IMR-90 (cell line): ENCODE results near the gene ANKFN1. TPM values are rescaled to one million over a fixed set of nuclear protein-coding genes. Genes with fewer than 3 reads are reported as not detected.

Experiments used
- ATAC-seq: fragments of 200-7000 bp; cut with Tn5 transposase; 2 replicates; pipeline ENCODE4 v1.9.1; 2020; ENCODE audit warnings: low read depth, mild to moderate bottlenecking, moderate library complexity
- BruUV-seq: library from RNA; stranded (reverse); fragments of 400-500 nt; replicated peaks from 2 replicates; lab custom pipeline; 2021; lab: Mats Ljungman, UMichigan
- CTCF ChIA-PET: fragments of 300-600 bp; formaldehyde crosslinking; extraction: SDS; loops from one replicate; lab custom pipeline; 2021; ENCODE audit warnings: antibody characterized with exemption; lab: Yijun Ruan, JAX
- POLR2A ChIA-PET: fragments of 300-600 bp; sonication (Branson Sonifier 250); formaldehyde crosslinking; loops from one replicate; lab custom pipeline; 2022; ENCODE audit warnings: antibody characterized with exemption; ENCODE audit not compliant: unreplicated experiment; lab: Charles Lee
- DNase-seq: peaks from one replicate; pipeline ENCODE4 v3.0.0; 2013
- H2AFZ ChIP-seq: replicated peaks from 2 replicates; pipeline ENCODE3; 2013; ENCODE audit warnings: low read length, mild to moderate bottlenecking; ENCODE audit not compliant: poor library complexity
- H2AK5ac ChIP-seq: 2 replicates; pipeline ENCODE4 v1.6.1; 2013; ENCODE audit warnings: low read depth, low read length, inconsistent platforms
- H2AK9ac ChIP-seq: replicated peaks from 2 replicates; pipeline ENCODE3; 2013; ENCODE audit warnings: mild to moderate bottlenecking, low read depth, low read length, moderate library complexity; ENCODE audit not compliant: poor library complexity
- H2BK120ac ChIP-seq: 2 replicates; pipeline ENCODE4 v1.6.1; 2013; ENCODE audit warnings: low read depth, low read length, inconsistent platforms
- H2BK15ac ChIP-seq: 3 replicates; pipeline ENCODE4 v1.6.1; 2013; ENCODE audit warnings: low read depth, low read length, inconsistent platforms
- H2BK20ac ChIP-seq: 2 replicates; pipeline ENCODE4 v1.6.1; 2013; ENCODE audit warnings: low read depth, mild to moderate bottlenecking, inconsistent platforms, low read length, moderate library complexity
- H2BK5ac ChIP-seq: 2 replicates; pipeline ENCODE4 v1.6.1; 2013; ENCODE audit warnings: mild to moderate bottlenecking, low read depth, low read length, inconsistent platforms; ENCODE audit not compliant: poor library complexity, severe bottlenecking
- H3K14ac ChIP-seq: replicated peaks from 2 replicates; pipeline ENCODE4 v1.6.1; 2013; ENCODE audit warnings: low read depth, low read length, inconsistent platforms
- H3K18ac ChIP-seq: 2 replicates; pipeline ENCODE4 v1.6.1; 2013; ENCODE audit warnings: low read depth, low read length, control low read depth
- H3K23ac ChIP-seq: 2 replicates; pipeline ENCODE4 v1.6.1; 2013; ENCODE audit warnings: low read depth, low read length, inconsistent platforms
- H3K27ac ChIP-seq: 2 replicates; pipeline ENCODE4 v1.5.1; 2013; ENCODE audit warnings: mild to moderate bottlenecking, control low read depth, low read length; ENCODE audit not compliant: insufficient read depth
- H3K27me3 ChIP-seq: 2 replicates; pipeline ENCODE4 v1.6.1; 2013; ENCODE audit warnings: low read length; ENCODE audit not compliant: control insufficient read depth, insufficient read depth
- H3K36me3 ChIP-seq: 2 replicates; pipeline ENCODE4 v1.6.1; 2013; ENCODE audit warnings: low read length, mixed read lengths; ENCODE audit not compliant: control insufficient read depth, insufficient read depth
- H3K4ac ChIP-seq: 2 replicates; pipeline ENCODE4 v1.6.1; 2013; ENCODE audit warnings: low read depth, low read length, inconsistent platforms
- H3K4me1 ChIP-seq: 2 replicates; pipeline ENCODE4 v1.6.1; 2013; ENCODE audit warnings: low read length, mixed read lengths; ENCODE audit not compliant: control insufficient read depth, insufficient read depth
- H3K4me2 ChIP-seq: 2 replicates; pipeline ENCODE4 v1.6.1; 2013; ENCODE audit warnings: low read depth, mild to moderate bottlenecking, control low read depth, low read length, moderate library complexity
- H3K4me3 ChIP-seq: 2 replicates; pipeline ENCODE4 v1.5.1; 2013; ENCODE audit warnings: low read depth, mild to moderate bottlenecking, control low read depth, low read length, moderate library complexity; ENCODE audit not compliant: insufficient read depth
- H3K56ac ChIP-seq: 2 replicates; pipeline ENCODE4 v1.6.1; 2013; ENCODE audit warnings: low read length, inconsistent platforms; ENCODE audit not compliant: insufficient read depth; ENCODE audit errors: extremely low read depth
- H3K79me1 ChIP-seq, 2 experiments: 2 replicates each; pipeline ENCODE4 v1.6.1; 2013; ENCODE audit warnings: low read length in 2 of 2, inconsistent platforms in 1 of 2, low read depth in 1 of 2
- H3K9ac ChIP-seq: 2 replicates; pipeline ENCODE4 v1.6.1; 2013; ENCODE audit warnings: low read depth, low read length, control low read depth
- H3K9me1 ChIP-seq: 2 replicates; pipeline ENCODE4 v1.6.1; 2013; ENCODE audit warnings: low read length, inconsistent platforms; ENCODE audit not compliant: insufficient read depth
- H3K9me3 ChIP-seq: 2 replicates; pipeline ENCODE4 v1.6.1; 2013; ENCODE audit warnings: low read length; ENCODE audit not compliant: control insufficient read depth, insufficient read depth
- H4K20me1 ChIP-seq: 2 replicates; pipeline ENCODE4 v1.6.1; 2013; ENCODE audit warnings: low read length, inconsistent platforms; ENCODE audit not compliant: insufficient read depth
- H4K5ac ChIP-seq: 2 replicates; pipeline ENCODE4 v1.6.1; 2013; ENCODE audit warnings: mild to moderate bottlenecking, low read depth, low read length, control low read depth
- H4K8ac ChIP-seq, 2 experiments: 2 replicates each; pipeline ENCODE4 v1.6.1; 2013; ENCODE audit warnings: low read depth in 2 of 2, low read length in 2 of 2, control low read depth in 1 of 2, inconsistent platforms in 1 of 2
- H4K91ac ChIP-seq: 2 replicates; pipeline ENCODE4 v1.6.1; 2013; ENCODE audit warnings: low read depth, low read length, inconsistent platforms; ENCODE audit not compliant: insufficient read depth
- BHLHE40 ChIP-seq: fragments of 150-350 bp; IDR thresholded peaks from 2 replicates; pipeline ENCODE4 v1.6.1; 2016; ENCODE audit warnings: mild to moderate bottlenecking, low read depth, low read length
- CEBPB ChIP-seq: IDR thresholded peaks from 2 replicates; pipeline ENCODE4 v1.6.1; 2012; ENCODE audit warnings: low read depth, low read length, improper control_type of control experiment
- CHD1 ChIP-seq: IDR thresholded peaks from 2 replicates; pipeline ENCODE4 v1.6.1; 2012; ENCODE audit warnings: low read depth, low read length, improper control_type of control experiment
- FOS ChIP-seq: fragments of 150-350 bp; IDR thresholded peaks from 2 replicates; pipeline ENCODE4 v1.6.1; 2016; ENCODE audit warnings: low read depth, low read length
- MAZ ChIP-seq: IDR thresholded peaks from 2 replicates; pipeline ENCODE4 v1.6.1; 2012; ENCODE audit warnings: low read depth, mild to moderate bottlenecking, low read length, improper control_type of control experiment, moderate library complexity, borderline replicate concordance
- MXI1 ChIP-seq: IDR thresholded peaks from 2 replicates; pipeline ENCODE4 v1.6.1; 2012; ENCODE audit warnings: low read depth, mild to moderate bottlenecking, low read length, moderate library complexity, borderline replicate concordance
- NFE2L2 ChIP-seq: fragments of 150-350 bp; IDR thresholded peaks from 2 replicates; pipeline ENCODE4 v1.6.1; 2016; ENCODE audit warnings: low read depth, mild to moderate bottlenecking, low read length
- POLR2A ChIP-seq: IDR thresholded peaks from 2 replicates; pipeline ENCODE4 v1.6.1; 2012; ENCODE audit warnings: mild to moderate bottlenecking, low read depth, low read length
- RAD21 ChIP-seq: IDR thresholded peaks from 2 replicates; pipeline ENCODE4 v1.6.1; 2012; ENCODE audit warnings: low read length, improper control_type of control experiment
- RCOR1 ChIP-seq: IDR thresholded peaks from 2 replicates; pipeline ENCODE4 v1.6.1; 2012; ENCODE audit warnings: mild to moderate bottlenecking, low read length, improper control_type of control experiment; ENCODE audit not compliant: insufficient replicate concordance
- RFX5 ChIP-seq: IDR thresholded peaks from 2 replicates; pipeline ENCODE4 v1.8.0; 2012; ENCODE audit warnings: low read depth, mild to moderate bottlenecking, low read length, moderate library complexity
- SMC3 ChIP-seq: fragments of 150-350 bp; IDR thresholded peaks from 2 replicates; pipeline ENCODE4 v1.6.1; 2016; ENCODE audit warnings: low read depth, mild to moderate bottlenecking, antibody characterized with exemption, low read length, moderate library complexity
- WGBS, 2 experiments: methylation state at CpG; one replicate each; pipeline versions ENCODE4 v1.1.5 to v1.1.7; 2013; ENCODE audit warnings: missing lambda C conversion rate in 2 of 2; ENCODE audit not compliant: insufficient read length in 1 of 2; ENCODE audit errors: extremely low coverage in 2 of 2; 5-methylcytosine and 5-hydroxymethylcytosine counted together
- dilution Hi-C: fragments of 300-500 bp; cut with HindIII; formaldehyde crosslinking; loops from one replicate; pipeline ENCODE4 v1.14.3; 2018; ENCODE audit warnings: low sequenced_read_pairs; ENCODE audit not compliant: unreplicated experiment
- in situ Hi-C: fragments of 300-500 bp; cut with MboI; formaldehyde crosslinking; loops from 3 replicates; pipeline ENCODE4 v1.14.3; 2019; ENCODE audit warnings: low sequenced_read_pairs, inconsistent platforms, mixed read lengths
- intact Hi-C: fragments of 100-400 bp; cut with micrococcal nuclease; formaldehyde crosslinking; loops from 2 replicates; pipeline ENCODE4 v1.10.0; 2022
- polyA plus RNA-seq, 3 experiments: library from polyadenylated mRNA; depleted of rRNA; stranded (reverse); fragments of >200 nt; gene quantifications; 2 replicates each; pipeline ENCODE4 v1.2.3, GENCODE V29; 2012; ENCODE audit warnings: low replicate concordance in 1 of 3
- total RNA-seq: library from RNA; depleted of rRNA; stranded (reverse); fragments of >200 nt; gene quantifications from 2 replicates; pipeline ENCODE4 v1.2.3, GENCODE V29; 2012
- TF ChIP-seq, protein P1 (sequence below): fragments of 150-350 bp; IDR thresholded peaks from 2 replicates; pipeline ENCODE4 v1.6.1; 2017; ENCODE audit warnings: mild to moderate bottlenecking, antibody characterized with exemption, low read length, low read depth
- TF ChIP-seq, protein P2 (sequence below): conservative IDR thresholded peaks from 2 replicates; pipeline ENCODE4 v1.5.1; 2012; ENCODE audit warnings: mild to moderate bottlenecking, low read depth, low read length, improper control_type of control experiment

ANKFN1 gene
- total and polyA plus RNA-seq, 2 of the 4 experiments (the other 2 are of a cell fraction), result not detected

DNA sequence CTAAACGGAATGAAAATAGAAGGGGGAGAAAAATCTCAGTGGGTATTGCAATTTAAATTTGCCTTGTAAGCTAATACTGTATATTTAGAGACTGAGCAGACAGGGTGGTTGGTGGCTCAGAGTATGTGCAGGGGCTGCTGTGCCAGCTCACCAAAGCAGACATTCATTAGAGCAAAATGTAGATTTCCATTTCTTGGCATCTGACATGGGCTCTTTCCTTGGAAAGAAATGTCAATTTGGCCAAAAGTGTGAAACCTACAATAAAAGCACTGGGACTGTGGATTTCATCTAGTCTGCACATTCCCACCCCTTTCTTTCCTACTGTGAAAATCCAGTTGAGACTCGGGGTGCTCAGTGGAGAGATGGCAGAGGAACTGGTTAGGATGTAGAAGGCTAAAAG lies 295.1 kb downstream of the ANKFN1 start:
- Histone ChIP-seq H2BK120ac (no peak overlapping the region), H3K36me3 (no peaks in the 10 kb centered on the region), H2BK20ac (no peak overlapping the region), H3K79me1 (no peaks in the 10 kb centered on the region), H2AK9ac (no peak overlapping the region), H3K18ac (no peak overlapping the region), H3K4ac (no peak overlapping the region), H2BK15ac (no peak overlapping the region), H3K56ac (no peak overlapping the region), H2BK5ac (no peak overlapping the region), H3K9me1 (no peaks in the 10 kb centered on the region), H3K23ac (no peak overlapping the region), H2AK5ac (no peak overlapping the region), H3K4me3 (no peak overlapping the region), H3K9me3 (no peaks in the 10 kb centered on the region), H3K27me3 (no peaks in the 10 kb centered on the region), H3K27ac (no peak overlapping the region), H4K5ac (no peak overlapping the region), H3K9ac (no peak overlapping the region), H3K4me2 (no peak overlapping the region), H4K20me1 (no peaks in the 10 kb centered on the region), H4K8ac (no peak overlapping the region), H3K14ac (no peak overlapping the region), H2AFZ (no peak overlapping the region), H4K91ac (no peak overlapping the region), H3K4me1 (no peaks in the 10 kb centered on the region)
- intact Hi-C loops, result no loop called here
- no peak for ATAC-seq
- ChIA-PET POLR2A (no interaction called here), CTCF (no interaction called here)
- no TSS peak for BruUV-seq
- TF ChIP-seq MXI1, result no peak
- TF ChIP-seq RFX5, result no peak
- no peak for TF ChIP-seq CEBPB
- no peak for TF ChIP-seq BHLHE40
- no peak for TF ChIP-seq RCOR1
- no peak for TF ChIP-seq NFE2L2
- no peak for TF ChIP-seq POLR2A
- TF ChIP-seq RAD21, result no peak
- TF ChIP-seq, protein P1, sequence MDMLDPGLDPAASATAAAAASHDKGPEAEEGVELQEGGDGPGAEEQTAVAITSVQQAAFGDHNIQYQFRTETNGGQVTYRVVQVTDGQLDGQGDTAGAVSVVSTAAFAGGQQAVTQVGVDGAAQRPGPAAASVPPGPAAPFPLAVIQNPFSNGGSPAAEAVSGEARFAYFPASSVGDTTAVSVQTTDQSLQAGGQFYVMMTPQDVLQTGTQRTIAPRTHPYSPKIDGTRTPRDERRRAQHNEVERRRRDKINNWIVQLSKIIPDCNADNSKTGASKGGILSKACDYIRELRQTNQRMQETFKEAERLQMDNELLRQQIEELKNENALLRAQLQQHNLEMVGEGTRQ, result no peak
- no peak for TF ChIP-seq MAZ
- TF ChIP-seq, protein P2, sequence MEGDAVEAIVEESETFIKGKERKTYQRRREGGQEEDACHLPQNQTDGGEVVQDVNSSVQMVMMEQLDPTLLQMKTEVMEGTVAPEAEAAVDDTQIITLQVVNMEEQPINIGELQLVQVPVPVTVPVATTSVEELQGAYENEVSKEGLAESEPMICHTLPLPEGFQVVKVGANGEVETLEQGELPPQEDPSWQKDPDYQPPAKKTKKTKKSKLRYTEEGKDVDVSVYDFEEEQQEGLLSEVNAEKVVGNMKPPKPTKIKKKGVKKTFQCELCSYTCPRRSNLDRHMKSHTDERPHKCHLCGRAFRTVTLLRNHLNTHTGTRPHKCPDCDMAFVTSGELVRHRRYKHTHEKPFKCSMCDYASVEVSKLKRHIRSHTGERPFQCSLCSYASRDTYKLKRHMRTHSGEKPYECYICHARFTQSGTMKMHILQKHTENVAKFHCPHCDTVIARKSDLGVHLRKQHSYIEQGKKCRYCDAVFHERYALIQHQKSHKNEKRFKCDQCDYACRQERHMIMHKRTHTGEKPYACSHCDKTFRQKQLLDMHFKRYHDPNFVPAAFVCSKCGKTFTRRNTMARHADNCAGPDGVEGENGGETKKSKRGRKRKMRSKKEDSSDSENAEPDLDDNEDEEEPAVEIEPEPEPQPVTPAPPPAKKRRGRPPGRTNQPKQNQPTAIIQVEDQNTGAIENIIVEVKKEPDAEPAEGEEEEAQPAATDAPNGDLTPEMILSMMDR, result no peak
- no peak for TF ChIP-seq SMC3
- no peak for TF ChIP-seq FOS
- TF ChIP-seq CHD1, result no peak
- DNase-seq, result no peak
- dilution Hi-C loops, result no loop called here
- no CpG with 5 or more reads among the region's 2 CpGs for WGBS, 2 experiments
- in situ Hi-C loops, result no loop called here
